Measurements from ENCODE around the gene AP2A2.

- TF ChIP-seq CTCF (IDR thresholded peaks at IDR 0.05) (no peak), EZH2 (IDR thresholded peaks at IDR 0.05; ENCODE audit: borderline replicate concordance, insufficient read depth, low read depth, low read length, poor library complexity, severe bottlenecking) (no peak)
Observed at GRCh38 chr11:1036931-1037330, 111.3 kb downstream of the AP2A2 start.

Data from B cell (primary cell).